ENCODE data around the gene ZNF835.

Gene ZNF835

DNA sequence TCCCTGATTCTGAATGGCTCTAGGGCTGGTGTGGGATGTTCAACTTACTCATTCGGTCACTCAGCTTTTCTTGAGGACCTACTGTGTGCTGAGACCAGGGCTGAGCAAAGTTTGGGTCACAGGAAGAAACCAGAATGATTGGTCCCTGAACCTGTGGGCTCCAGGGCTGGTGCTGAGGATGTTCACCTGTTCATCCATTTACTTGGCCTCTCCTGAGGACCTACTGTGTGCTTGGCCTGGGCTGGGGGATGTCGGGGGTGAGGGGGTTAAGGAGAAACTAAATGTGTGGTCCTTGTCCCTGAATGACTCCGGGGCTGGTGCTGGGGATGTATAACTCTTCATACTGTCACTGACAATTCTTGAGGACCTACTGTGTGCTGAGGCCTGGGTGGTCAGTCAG is 10.3 kb downstream of the ZNF835 start:
- no peak for DNase-seq (ENCODE audit: low spot score)

DNA sequence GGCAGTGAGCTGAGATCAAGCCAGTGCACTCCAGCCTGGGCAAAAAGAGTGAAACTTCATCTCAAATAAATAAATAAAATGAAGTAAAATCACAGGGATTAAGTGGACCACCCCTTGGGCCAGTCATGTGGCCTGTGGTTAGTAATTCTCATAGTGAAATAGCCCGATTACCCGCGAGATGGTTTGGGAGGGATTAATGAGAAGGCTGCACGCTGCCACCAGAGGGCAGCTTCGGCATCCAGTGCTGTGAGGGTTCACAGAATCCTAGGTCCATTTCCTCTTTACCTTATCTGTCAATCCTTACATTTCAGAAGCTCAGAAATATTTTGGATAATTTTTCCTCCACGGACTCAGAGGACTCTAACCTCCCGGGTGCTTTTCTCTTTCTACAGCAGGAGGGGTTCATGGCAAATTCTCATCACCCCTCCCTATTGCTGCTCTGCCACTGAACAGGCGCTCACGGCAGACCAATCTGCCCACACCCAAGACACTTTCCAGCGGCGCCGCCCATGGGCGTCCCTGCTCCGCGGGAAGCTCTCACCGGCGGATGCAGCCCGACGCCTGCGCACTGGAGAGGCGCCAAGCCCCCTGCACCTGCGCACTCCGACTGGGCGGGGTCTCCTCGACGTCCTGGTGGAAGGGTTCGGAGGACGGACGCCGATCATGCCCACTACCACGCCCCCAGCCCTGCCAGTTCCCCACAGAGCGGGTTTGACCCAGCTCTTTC is 11.0 kb downstream of the ZNF835 start:
- no peak for DNase-seq (ENCODE audit: low spot score)

DNA sequence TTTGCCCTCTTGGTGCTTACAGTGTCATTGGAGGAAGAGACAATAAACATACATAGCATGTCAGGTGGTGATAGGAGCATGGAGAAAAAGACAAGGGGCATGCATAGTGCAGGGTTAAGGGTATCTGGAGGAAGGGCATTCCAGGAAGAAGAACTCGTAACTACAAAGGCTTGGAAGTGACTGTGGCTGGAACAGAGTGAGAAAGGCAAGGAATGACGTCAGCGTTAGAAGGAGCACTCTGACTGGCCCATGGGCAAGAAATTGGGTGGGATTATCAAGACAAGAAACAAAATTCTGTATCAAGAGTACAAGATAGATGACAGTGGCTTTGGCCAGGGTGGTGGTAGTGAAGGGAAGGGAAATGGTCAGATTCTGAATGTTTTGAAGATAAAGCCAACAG is 17.4 kb downstream of the ZNF835 start:
- DNase-seq (ENCODE audit: low spot score) = no peak

DNA sequence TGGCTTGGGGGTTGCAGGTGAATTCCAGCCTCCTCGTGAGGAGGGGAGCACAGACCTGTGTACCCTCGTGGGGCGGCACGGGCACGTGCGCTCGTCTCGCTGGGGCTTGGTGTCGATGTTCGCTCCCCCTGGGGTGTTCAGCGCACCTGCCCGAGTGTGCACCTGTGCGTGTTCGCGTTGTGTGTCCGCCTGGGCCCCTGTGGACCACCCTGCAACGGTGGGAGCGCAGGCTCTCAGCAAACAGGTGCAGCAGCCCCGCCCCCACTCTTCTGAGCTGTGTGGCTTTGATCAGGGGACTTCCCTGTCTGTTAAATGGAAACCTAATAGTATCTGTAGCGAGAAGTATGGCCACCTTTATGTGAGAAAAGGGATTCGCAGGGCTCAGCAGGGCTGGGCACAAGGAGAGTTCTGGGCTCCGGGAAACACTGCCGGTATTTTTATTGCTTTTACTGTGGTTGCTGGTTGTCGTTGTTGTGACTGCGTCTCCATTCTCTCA is 28.0 kb downstream of the ZNF835 start:
- no peak for DNase-seq (ENCODE audit: low spot score)

DNA sequence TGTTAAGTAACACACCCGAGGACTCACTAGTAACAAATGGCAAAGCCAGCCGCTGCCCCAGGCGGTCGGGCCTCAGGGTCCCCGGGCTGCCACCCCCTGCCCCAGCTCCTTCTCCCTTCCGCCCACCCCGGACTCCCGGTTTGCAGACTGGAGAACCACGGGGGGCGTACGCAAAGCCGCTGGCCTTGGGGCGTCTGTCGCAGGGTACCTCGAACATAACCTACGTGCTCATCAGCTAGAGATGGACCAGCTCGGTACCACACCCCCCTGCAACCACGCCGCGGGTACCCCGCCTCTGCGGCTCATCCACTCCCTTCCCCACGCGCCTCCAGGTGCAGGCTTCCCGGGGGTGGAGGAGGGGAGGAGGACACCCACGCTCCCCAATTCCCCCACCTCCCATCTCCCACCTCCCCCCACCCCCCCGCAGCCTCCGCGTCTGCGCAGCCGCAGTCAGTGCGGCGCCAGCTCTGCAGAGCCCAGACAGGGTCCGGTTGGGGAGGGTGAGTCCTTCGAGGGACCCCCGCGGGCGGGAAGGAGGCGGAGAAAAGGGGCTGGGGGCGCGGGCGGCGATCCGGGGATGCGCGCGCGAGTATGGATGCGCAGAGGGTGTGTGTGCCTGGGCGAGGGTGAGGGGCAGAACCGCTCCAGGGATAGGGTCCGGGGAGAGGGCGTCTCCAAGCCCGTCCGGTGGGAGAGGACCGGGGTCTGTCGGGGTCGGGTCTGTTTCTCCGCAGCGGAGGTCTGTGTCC is 28.7 kb downstream of the ZNF835 start, which contains the start of gene SMIM17:
SMIM17 (plus strand) TSS at position 449 of the 749 bp plus-strand sequence. CDS start 2,509 bp downstream, outside the sequence.
- DNase-seq (ENCODE audit: low spot score) = no peak

DNA sequence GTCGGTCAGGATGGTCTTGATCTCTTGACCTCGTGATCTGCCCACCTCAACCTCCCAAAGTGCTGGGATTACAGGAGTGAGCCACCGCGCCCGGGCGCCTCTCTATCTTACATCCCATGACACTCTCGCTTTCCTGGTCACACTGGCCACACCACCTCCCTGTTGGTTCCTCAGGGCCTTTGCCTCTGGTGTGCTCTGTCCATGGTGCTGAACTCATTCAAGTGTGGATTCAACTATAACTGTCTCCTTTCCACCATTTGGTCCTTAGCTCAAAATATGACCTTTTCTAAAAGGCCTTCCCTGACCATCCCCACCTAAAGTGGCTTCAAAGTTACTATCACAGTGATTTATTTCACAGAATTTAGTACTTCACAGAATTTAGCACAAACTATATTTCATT is 32.3 kb downstream of the ZNF835 start:
- DNase-seq (ENCODE audit: low spot score) = no peak

DNA sequence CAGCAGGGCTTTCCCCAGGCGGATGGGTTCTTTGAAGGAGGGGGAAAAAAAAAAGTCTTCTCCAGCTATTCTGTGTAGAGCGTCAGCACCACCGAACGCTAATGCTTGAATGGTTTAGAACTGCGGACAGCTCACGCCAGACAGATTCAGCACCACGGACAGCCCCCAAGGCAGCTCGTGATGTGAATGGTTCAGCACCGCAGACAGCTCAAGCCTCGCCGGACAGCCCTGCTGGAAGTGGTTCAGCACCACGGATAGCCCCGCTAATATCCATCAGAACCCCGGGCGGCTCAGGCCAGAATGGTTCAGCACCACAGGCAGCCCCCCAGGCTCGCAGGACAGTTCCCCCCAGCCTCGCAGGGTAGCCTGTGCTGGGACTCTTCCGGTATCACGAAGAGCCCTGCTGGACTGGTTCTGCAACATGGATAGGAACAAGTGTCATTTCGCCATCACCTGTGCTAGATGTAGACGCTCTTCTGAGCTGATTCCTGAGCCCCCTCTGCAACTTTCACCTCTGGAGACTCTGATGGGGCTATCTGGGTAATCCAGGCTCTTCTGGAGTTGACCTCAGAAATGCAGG is 33.5 kb downstream of the ZNF835 start:
- peak; percentile 74 for DNase-seq (ENCODE audit: low spot score)

DNA sequence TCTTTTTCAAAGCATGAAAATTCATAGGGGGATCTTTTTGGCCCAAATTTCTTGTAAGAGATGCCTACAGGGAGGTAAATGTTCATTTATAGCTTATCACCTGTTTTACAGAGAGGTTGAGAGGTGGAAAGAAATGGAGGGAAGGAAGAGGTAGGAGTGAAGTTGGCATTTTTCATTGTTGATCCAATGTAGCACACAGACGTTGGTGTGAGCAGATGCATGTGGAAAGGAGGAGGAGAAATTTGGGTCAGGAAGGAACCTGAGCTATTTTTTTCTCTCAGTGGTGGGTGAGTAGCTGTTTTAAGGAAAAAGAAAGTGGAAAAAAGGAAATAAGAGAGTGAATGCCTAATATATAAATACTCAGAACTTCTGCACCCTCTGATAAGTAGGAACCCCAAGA is 38.5 kb downstream of the ZNF835 start:
- no peak for DNase-seq (ENCODE audit: low spot score)

DNA sequence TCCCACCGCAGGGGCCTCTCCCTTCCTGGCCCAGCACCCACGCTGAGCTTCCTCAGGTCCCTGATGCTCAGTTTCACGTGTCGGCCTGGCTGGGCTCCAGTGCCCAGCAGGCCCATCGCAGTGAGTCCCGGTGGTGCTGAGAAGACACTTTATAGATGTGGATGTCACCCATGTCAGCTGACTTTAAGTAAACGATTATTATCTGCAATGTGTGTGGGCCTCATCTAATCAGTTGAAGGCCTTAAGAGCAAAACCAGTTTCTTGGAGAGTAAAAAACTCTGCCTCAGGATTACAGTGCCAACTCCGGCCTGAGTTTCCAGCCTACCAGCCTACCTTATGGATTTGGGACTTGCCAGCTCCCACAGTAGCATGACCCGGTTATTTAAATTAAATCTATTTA is 45.8 kb downstream of the ZNF835 start:
- no peak for DNase-seq (ENCODE audit: low spot score)

DNA sequence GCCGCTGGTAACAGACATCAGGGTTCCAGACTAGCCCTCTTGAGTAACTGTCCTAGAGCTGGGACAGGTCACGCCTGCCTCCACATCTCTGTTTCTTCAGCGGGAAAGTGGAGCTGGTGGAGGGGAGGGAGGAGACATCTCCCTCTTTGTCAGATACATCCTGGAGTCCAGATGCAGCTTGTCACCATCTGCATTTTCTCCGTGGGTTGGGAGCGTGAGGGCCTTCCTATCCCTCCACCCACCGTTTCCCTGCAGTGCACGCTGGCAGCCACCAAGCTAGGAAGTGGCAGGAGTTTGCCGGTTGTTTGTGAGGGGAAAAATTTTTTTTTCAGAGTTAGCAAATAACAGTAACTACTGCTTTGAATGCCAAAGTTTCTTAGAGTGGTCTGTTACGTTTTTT is 48.6 kb downstream of the ZNF835 start:
- no peak for DNase-seq (ENCODE audit: low spot score)

DNA sequence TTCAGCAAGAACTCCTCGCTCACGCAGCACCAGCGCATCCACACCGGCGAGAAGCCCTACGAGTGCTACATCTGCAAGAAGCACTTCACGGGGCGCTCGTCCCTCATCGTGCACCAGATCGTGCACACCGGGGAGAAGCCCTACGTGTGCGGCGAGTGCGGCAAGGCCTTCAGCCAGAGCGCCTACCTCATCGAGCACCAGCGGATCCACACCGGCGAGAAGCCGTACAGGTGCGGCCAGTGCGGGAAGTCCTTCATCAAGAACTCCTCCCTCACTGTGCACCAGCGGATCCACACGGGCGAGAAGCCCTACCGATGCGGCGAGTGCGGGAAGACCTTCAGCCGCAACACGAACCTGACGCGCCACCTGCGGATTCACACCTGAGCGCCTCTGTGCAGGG is 49.2 kb downstream of the ZNF835 start:
- DNase-seq (ENCODE audit: low spot score) = no peak

DNA sequence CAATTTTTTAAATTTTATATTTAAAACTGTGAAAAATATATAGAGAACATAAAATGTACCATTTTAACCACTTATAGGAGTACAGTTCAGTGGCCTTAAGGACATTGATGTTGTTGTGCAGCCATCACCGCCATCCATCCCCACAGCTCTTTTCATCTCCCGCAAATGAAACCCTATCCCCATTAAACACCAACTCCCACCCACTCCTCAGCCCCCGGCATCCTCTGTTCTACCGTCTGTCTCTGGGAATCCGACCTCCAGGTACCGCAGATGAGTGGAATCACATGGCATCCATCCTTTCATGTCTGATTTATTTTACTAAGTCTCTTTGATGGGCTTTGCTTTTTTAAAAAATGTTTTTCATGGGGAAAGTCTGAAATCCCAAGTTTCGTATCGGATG is 52.4 kb downstream of the ZNF835 start:
- DNase-seq (ENCODE audit: low spot score) = no peak

DNA sequence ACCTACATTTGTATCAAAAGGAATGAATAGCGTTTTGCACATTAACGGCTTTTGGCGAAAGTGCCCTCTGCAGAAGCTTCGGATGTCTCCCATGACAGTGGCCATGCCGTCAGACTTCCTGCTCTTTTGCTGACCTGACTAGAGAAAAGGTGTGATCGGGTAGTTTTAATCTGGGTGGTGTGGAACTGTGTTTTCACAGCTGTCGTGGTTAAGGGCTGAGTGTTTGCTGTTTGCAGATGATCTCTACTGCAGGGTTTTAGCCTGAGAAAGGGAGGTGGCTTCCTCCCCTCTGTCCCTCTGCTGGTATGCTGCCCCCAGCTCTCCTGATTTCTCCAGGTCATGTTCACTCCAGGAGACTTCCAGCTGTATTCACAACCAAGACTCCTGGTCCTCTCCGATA is 54.0 kb downstream of the ZNF835 start:
- no peak for DNase-seq (ENCODE audit: low spot score)

DNA sequence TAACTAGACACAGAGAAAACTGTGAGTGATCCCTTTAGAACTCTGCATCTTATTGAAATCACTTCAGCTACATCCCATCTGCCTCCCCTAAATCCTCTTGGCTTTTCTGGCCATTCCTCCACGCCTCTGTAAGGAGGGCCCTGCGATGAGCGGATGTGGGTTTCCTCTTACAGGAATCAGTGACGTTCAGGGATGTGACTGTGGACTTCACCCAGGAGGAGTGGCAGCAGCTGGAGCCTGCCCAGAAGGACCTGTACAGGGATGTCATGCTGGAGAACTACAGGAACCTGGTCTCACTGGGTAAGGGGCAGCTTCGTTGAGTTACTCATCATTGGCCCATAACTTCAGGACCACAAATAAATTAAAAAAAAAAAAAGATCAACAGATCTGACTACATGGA is 57.9 kb downstream of the ZNF835 start:
- DNase-seq (ENCODE audit: low spot score) = no peak

DNA sequence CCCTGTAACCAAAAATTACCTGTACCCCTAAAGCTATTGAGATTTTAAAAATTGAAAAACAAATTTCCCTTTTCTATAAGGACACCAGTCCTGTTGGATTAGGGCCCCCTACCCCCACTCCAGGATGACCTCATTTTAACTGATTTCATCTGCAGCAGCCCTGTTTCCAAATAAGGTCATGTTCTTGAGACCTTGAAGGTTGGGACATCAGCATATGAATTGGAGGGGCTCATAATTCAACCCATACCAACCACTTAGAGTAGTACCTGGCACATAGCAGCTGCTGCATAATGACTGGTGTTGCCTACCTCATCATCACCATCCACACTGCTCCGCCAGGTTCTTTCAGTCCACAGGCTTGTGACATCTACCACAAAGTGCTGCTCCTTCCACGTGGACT is 58.8 kb downstream of the ZNF835 start:
- no peak for DNase-seq (ENCODE audit: low spot score)
